Measurements from ENCODE around the gene BICDL1. TPM values are rescaled to one million over a fixed set of nuclear protein-coding genes. Genes with fewer than 3 reads are reported as not detected.

Gene BICDL1
- total RNA-seq, 1 donor, result not detected

DNA sequence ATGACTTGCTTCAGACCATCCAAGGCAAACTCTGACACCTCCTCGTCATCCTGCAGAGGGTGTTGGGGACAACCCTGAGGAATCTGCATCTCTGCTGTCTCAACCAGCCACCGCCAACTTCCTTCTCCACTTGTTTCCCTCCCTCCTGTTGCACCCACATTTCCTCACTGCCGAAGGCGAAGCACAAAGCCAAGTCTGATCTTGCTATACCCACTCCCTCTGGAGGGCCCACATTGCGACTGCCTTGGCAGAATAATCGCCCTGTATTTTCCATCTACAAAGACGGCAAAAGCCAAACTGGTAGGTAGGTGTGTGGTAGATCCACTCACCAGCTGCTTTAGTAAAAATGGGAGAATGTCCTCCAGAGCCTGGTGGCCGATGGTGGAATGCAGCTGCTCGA lies 149.3 kb downstream of the BICDL1 start:
- TF ChIP-seq, protein P1, sequence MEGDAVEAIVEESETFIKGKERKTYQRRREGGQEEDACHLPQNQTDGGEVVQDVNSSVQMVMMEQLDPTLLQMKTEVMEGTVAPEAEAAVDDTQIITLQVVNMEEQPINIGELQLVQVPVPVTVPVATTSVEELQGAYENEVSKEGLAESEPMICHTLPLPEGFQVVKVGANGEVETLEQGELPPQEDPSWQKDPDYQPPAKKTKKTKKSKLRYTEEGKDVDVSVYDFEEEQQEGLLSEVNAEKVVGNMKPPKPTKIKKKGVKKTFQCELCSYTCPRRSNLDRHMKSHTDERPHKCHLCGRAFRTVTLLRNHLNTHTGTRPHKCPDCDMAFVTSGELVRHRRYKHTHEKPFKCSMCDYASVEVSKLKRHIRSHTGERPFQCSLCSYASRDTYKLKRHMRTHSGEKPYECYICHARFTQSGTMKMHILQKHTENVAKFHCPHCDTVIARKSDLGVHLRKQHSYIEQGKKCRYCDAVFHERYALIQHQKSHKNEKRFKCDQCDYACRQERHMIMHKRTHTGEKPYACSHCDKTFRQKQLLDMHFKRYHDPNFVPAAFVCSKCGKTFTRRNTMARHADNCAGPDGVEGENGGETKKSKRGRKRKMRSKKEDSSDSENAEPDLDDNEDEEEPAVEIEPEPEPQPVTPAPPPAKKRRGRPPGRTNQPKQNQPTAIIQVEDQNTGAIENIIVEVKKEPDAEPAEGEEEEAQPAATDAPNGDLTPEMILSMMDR (IDR thresholded peaks at IDR 0.05; ENCODE audit: insufficient read depth, low read length), result no peak
- H3K4me3 ChIP-seq (ENCODE audit: low read depth, low read length), result no peak overlapping the region
- DNase-seq (ENCODE audit: low read depth), result no peak

GRCh38 chr12:120139958-120140357 lies 150.9 kb downstream of the BICDL1 start:
- no peak overlapping the region for H3K4me3 ChIP-seq (ENCODE audit: low read depth, low read length)
- TF ChIP-seq, protein P1 (IDR thresholded peaks at IDR 0.05; ENCODE audit: insufficient read depth, low read length), result no peak
- no peak for DNase-seq (ENCODE audit: low read depth)

- no peak for DNase-seq (ENCODE audit: low read depth)
- H3K4me3 ChIP-seq (ENCODE audit: low read depth, low read length), result no peak overlapping the region
- TF ChIP-seq, protein P1 (IDR thresholded peaks at IDR 0.05; ENCODE audit: insufficient read depth, low read length), result no peak
Measured at GRCh38 chr12:120140603-120141002, 151.6 kb downstream of the BICDL1 start.

- TF ChIP-seq, protein P1 (IDR thresholded peaks at IDR 0.05; ENCODE audit: insufficient read depth, low read length), result no peak
- no peak for DNase-seq (ENCODE audit: low read depth)
- H3K4me3 ChIP-seq (ENCODE audit: low read depth, low read length), result no peak overlapping the region
Measured at GRCh38 chr12:120141336-120141735, 152.3 kb downstream of the BICDL1 start.

- DNase-seq (ENCODE audit: low read depth), result no peak
- no peak overlapping the region for H3K4me3 ChIP-seq (ENCODE audit: low read depth, low read length)
- TF ChIP-seq, protein P1 (IDR thresholded peaks at IDR 0.05; ENCODE audit: insufficient read depth, low read length), result no peak
Measured at GRCh38 chr12:120142231-120142877, 153.3 kb downstream of the BICDL1 start.

Small RNA genes lying within 50 kb of the gene (small RNA-seq; reads per million reads assigned to genes)
- gene AC004812.1, result not detected

Other genes starting within 250 kb of the BICDL1 start
- gene CIT, start 111.9 kb upstream of the BICDL1 start, total RNA-seq (ENCODE audit: low replicate concordance), result 3.8 and 48.0 TPM in 2 replicates
- gene RAB35, start 127.5 kb downstream of the BICDL1 start, total RNA-seq (ENCODE audit: low replicate concordance), result 8.0 and 24.8 TPM in 2 replicates
- 126 and 156 TPM in 2 replicates for gene GCN1, start 205.5 kb downstream of the BICDL1 start, total RNA-seq (ENCODE audit: low replicate concordance)
- 1,185 and 3,518 TPM in 2 replicates for gene RPLP0, start 211.9 kb downstream of the BICDL1 start, total RNA-seq (ENCODE audit: low replicate concordance)